H1 (cell line): ENCODE results near the gene TTC4. TPM values are rescaled to one million over a fixed set of nuclear protein-coding genes. Genes with fewer than 3 reads are reported as not detected.

Source experiments
- CHD7 ChIP-seq: fragments of 300-600 bp; sonication (generic); IDR thresholded peaks from 2 replicates; pipeline ENCODE4 v1.7.1; 2012; ENCODE audit warnings: low read length, moderate library complexity, mild to moderate bottlenecking, inconsistent platforms; ENCODE audit not compliant: insufficient replicate concordance
- polyA plus RNA-seq, 7 experiments: library from polyadenylated mRNA; depleted of rRNA in 3 of 7; stranded (reverse) in 5 of 7; unstranded in 2 of 7; fragments of >200 nt in 5 of 7; fragments of 200-250 nt in 2 of 7; gene quantifications; 1 replicate in 5 of 7; 2 replicates in 1 of 7; 4 replicates in 1 of 7; pipeline versions ENCODE4 v1.2.1 to v1.2.3, GENCODE V29; 2011 to 2013; ENCODE audit warnings: missing spikeins in 2 of 7, mixed read lengths in 2 of 7
- total RNA-seq: library from RNA; stranded (reverse); fragmentation: NEBNext Ultra II Directional; extraction: Animal tissue kit (Norgen Biotek cat#: 25700); gene quantifications from 2 replicates; pipeline ENCODE4 v1.2.1, GENCODE V29; 2021

TTC4 gene
- total and polyA plus RNA-seq, 2 of the 8 experiments (the other 6 are each of a cell fraction or from before 2014, with no cell fraction given) = 21.0 to 25.1 TPM

- no peak for TF ChIP-seq CHD7
Measured at GRCh38 chr1:54705153-54705552, 10.5 kb upstream of the TTC4 start (continued).
